Gastroesophageal sphincter (tissue), 3 donors: ENCODE measurements around the gene DHRS12.

Experiments
- CTCF ChIP-seq, 4 experiments: fragments of 200-600 bp in 2 of 4; fragments of 450-650 bp in 2 of 4; sonication (generic) in 1 of 4; IDR thresholded peaks; one replicate each; pipeline ENCODE4 v1.5.1; 2017 to 2019; ENCODE audit warnings: antibody characterized with exemption in 4 of 4, mild to moderate bottlenecking in 2 of 4, moderate library complexity in 2 of 4
- EP300 ChIP-seq: sonication (generic); formaldehyde crosslinking; IDR thresholded peaks from one replicate; pipeline ENCODE4 v1.6.1; 2017; ENCODE audit warnings: antibody characterized with exemption, mild to moderate bottlenecking
- POLR2A ChIP-seq, 2 donors: fragments of 450-650 bp; IDR thresholded peaks; one replicate each; pipeline ENCODE4 v1.6.1; 2017; ENCODE audit warnings: antibody characterized with exemption in 2 of 2, mild to moderate bottlenecking in 2 of 2, moderate library complexity in 1 of 2
- POLR2AphosphoS5 ChIP-seq: sonication (generic); formaldehyde crosslinking; IDR thresholded peaks from one replicate; pipeline ENCODE4 v1.6.1; 2017; ENCODE audit warnings: antibody characterized with exemption

- no peak for TF ChIP-seq POLR2AphosphoS5
- no peak for TF ChIP-seq CTCF (IDR thresholded peaks at IDR 0.05)
- no peak for TF ChIP-seq POLR2A (IDR thresholded peaks at IDR 0.05)
- no peak for TF ChIP-seq EP300
These were observed 20.4 kb downstream of the DHRS12 start for GRCh38 chr13:51783428-51784094.
